Stimulated activated CD4-positive, alpha-beta T cell treated with anti-CD3 and anti-CD28 coated beads, Interleukin-15, amount 100 ng/mL, for 24 hours (primary cell): ENCODE results near the gene ASPG.
"Not testable (repeated sequence)": the region's sequence is repeated elsewhere in the genome, so short reads cannot be mapped to it uniquely, and the experiment has no call there.

Source experiments
- DNase-seq: peaks from one replicate; pipeline ENCODE4 v3.0.0-alpha.2; 2020

Gene ASPG

DNA sequence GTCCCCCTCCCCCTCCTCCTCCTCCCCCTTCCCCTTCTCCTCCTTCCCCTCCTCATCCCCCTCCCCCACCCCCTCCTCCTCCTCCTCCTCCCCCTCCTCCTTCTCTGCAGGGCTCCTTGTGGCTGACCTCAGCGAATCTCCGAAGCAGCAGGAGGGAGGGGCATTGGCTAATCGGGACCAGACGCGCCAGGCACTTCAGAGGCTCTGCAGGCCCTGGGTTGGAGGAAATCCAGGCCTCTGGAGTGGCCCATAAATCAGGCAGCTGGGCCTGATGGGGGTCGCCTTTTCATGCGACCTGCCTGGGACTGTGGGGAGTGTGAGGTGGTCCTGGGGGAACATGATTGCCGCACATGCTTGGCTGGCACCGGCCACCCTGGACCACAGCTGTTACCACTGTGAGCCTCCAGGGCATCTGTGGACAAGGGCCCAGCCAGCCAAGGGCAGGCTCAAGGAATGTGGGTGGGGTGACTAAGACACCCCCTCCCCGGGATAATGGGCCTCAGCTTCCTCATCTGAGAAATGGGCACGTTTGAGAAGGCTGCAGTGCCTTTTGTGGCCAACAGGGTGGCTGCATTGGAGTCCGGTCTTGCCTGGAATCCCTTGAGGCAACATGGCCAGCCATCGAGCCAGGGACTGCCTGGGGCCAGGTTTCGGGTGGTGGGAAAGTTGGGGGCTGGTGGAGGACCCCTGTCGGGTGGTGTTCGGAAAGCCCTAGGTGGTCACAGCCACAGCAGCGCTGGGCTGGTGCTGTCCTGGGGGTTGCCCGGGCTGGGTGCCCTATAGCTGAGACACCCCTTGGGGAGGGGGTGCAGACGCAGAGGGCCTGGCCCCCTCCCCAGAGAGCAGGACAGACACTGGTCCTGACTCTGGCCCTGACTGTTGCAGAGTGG, 64.9 kb downstream of the ASPG start:
- DNase-seq: no peak

DNA sequence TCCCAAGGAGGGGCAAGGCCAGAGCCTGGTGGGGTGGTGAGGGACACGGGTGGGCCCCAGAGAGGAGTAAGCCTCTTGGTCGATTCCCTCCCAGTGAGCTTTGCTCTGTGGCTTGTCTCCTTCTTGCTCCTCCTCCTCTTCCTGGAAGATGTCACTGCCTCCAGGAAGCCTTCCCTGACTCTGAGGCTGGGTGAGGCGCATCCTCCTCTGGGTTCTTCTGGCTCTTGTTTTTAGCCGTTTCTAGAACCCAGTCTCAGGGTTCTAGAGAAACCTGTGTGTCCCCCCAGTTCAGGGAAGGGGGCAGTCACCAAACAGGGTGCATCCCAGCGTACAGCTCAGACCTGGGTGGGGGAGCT, 65.5 kb downstream of the ASPG start:
- DNase-seq: no peak

DNA sequence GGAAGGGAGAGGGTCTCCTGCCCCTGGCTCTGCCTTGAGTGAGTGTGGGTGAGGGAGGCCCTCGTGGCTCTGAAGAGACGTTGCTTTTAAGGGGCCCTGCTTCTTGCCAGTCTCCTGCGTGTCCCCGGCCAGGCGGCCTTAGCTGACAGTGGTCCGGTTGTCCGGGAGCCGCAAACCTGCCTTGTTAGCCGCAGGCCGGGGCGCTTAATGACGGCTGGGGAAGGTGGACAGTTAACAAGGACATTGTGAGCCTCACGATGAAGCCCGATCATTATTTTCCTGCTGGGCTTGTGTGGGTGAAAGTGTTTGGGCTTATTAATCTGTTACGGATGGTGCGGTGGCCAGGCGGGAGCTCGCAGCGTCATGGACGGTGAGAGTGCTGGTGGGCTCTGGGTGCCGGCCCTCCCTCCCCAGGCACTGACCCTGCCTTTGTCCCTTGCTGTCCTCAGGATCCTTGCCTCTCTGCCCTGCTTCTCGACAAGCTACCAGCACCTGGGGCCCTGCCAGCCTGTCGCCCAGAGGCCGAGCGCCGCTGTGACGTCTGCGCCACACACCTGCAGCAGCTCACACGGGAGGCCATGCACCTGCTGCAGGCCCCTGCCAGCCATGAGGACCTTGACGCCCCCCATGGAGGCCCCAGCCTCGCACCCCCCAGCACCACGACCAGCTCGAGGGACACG, 66.2 kb downstream of the ASPG start:
- DNase-seq: no peak

DNA sequence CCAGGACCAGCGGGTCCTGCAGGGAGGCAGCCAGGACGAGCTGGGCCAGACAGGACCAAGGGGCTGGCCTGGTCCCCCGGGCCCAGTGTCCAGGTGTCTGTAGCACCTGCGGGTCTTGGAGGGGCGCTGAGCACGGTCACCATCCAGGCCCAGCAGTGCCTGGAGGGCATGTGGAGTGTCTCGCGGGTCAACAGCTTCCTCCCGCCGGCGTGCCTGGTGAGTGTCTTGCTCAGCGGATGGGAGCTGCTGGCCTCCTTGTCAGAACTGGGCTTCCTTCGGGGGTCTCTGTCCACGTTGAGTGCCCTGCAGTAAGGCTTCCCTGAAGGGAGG, 66.7 kb downstream of the ASPG start:
- DNase-seq: no peak

DNA sequence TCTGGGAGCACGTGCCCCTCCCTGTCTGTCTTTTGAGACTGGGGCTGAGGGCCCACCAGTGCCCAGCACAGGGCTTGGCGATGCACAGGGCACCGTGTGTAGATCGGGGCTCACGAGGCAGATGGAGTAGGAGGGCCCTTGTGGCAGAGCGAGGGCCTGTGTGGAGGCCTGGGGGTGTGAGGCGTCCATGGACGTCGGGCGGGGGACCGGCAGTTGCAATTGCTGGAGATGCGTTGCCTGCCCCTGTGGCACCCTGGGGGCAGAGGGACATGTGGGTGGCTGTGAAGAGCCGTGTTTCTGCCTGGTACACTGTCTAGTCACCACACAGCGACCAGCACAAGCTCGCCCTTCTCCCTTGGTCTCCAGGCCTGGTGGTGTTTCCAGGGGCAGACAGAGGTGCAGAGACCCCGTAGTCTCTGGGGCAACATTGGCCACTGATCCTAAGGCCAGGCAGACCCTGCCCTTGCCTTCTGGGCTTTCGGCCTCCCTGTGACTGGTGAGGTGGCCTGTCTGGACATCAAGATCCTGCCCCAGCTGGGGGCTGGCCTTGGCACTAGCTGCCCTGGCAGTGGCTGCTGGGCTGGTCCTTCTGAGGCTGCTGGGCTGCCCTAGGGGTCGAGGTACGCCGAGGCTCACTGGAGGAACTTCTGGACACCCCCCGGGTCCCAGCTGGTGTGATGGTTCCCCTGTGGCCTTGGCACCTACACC, 67.3 kb downstream of the ASPG start:
- no peak for DNase-seq

DNA sequence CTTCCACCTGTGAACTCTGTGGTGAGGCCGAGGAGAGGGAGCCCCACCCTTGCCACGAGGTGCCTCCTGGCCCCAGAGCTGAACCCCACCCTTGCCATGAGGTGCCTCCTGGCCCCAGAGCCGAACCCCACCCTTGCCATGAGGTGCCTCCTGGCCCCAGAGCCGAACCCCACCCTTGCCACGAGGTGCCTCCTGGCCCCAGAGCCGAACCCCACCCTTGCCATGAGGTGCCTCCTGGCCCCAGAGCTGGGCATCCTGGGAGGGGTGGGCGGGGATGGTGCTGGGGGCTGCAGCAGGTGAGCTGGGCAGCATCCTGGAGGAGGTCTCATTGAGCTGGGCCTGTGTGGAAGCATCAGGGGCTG, 67.9 kb downstream of the ASPG start:
- not testable (repeated sequence) for DNase-seq

DNA sequence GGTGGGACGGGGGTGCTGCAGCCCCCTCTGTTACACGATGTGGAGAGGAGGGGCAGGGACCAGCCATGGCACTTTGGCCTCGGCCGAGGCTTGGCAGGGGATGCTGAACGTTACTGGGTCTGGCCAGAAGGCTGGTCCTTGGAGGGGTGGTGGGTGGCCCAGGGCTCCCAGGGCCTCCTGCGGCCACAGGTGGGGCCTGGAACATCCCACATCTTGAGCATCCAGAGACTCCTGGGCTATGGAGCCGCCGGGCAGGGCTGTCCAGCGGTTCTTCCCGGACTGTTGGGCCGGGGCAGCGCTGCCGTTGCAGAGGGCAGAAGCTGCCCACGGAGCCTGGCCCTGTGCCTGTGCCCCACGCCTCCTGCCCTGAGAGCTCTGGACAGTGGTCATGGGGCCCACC, 68.7 kb downstream of the ASPG start:
- DNase-seq: no peak

DNA sequence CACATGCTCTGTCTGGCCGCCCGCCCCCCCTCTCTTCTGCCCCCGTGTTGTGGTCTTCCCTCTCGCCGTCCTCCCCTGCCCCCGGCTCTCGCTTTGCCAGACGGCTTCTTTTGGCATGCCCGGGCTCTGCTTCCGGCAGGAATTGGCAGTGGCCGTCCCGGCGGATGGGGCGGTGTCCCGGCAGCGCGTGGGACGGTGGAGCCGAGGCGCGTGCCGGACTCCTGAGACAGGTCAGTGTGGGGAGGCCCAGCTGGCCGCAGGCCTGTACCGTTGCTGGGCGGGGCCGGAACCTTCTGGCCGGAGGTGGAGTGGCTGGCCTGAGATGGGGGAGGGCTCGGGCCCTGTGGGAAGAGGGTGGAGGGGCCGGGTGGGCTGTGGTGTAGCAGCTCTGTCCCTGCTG, 70.0 kb downstream of the ASPG start:
- no peak for DNase-seq

DNA sequence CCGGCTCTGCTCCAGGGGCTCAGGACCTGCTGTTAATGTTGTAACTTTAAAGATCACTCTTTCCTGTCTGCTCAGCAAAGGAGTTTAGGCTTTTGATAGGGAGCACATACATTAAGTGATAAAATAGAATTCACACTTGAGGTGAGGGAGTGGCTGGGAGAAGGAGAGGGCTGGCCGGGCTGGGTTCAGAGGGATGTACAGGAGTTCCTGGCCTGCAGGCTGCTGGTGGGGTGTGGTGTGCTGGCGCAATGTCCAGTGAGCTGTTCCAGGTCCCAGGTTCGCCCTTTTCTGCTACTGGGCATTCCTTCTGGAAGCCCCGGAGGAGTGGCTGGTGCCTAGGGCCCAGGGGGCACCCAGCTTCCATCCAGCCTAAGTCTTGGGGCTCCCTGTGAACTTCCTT, 70.6 kb downstream of the ASPG start:
- no peak for DNase-seq

DNA sequence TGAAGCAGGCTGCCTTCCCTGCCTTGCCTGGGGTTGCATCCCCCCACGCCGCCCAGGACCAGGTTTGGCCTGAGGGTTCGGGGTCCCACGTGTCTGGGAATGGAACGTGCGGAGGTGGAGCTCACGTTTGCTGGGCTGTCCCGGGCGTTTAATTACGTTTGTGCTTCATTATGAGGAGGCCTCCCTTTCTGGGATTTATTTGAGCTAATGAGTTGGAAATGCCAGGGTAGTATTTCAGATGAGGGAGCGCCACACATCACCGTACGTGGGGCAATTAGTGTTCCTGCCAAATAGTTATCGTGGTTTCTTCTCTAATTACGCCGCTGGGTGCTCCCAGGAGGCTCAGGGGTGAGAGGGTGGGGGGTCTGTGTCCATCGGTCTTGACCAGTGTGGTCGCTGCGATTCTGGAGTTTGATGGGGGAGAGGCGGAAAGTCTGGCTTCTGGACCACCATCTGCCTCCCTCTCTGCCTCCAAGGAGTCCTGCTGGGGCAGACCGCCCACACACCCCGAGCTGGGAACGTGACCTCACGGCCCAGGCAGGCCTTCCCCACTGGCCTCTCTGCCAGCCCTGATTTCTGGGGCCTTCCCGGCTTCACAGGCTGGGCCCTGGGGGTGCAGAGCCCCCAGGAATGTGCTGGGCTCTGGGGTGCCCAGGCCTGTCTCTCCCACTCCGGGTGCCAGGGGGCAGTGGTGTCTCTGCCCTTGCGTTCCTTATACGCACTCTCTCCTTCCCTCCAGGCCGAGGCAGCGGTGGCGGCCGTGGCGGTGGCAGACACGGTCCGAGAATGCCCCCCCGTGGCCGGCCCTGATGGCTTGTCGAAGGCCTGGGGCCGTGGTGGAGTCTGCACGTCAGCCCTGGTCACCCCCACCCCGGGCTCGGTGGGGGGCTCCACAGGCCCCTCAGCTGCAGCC, 71.8 kb downstream of the ASPG start:
- DNase-seq: no peak

DNA sequence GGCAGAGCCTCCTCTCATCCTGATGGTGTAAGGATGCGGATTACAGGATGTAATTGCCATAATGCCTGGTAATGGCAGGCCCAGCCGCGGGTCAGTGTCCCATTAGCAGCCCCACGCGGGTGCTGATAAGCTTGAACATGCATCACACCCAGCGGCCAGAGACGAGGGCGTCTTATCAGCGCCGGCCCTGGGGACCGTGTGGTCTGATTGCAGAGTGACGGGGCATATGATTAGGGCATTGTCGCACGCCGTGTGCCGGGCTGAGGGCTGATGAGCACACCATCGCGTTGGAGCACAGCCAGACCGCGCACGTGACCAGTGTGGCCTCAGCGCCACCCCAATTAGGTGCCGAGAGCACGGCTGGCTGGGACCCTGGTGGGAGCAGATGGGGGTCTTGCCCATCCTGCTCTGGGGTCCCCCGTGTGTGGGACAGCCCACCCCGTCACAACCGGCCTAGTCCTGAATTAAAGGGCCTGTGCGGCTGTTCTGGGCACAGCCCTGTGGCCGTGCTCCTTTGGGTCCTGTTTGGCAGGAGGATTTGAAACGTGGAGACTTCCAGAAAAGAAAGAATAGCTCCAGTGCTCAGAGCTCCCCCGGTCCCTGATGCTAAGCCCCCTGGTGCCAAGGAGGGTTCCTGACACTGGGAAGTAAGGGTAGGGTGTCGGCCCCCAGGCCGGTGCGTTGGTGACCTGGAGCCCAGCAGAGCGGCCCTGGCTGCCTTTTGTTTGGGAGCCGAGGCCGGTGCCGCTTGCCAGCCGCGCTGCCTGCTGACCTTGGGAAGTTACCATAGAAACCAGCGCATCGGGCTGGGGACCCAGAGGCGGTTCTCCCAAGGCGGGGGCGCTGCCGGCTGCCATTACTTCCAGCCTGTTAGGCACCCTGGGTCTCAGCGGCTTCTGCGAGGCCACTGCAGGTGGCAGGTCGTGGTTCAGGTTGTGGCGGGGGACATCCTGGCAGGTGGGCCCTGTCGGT, 73.6 kb downstream of the ASPG start:
- DNase-seq: no peak

DNA sequence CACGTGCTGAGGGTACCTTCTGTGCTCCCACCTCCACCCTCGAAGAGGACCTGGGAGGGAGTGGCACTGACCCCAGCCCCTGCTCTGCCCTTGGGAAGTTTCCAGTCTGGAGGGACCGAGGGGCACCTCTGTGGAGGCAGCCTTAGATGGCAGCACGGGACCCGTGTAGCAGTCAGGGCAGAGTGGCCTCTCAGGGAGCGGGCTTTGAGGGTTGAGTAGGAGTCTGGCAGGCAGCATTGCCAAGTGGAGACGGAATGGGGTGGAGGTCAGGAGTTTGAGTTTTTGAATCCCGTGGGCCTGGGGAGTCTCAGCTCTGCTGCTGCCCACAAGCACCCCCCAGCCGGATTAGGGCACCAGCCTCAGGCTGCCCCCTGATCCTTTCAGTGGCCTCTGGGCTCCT, 74.5 kb downstream of the ASPG start:
- no peak for DNase-seq

DNA sequence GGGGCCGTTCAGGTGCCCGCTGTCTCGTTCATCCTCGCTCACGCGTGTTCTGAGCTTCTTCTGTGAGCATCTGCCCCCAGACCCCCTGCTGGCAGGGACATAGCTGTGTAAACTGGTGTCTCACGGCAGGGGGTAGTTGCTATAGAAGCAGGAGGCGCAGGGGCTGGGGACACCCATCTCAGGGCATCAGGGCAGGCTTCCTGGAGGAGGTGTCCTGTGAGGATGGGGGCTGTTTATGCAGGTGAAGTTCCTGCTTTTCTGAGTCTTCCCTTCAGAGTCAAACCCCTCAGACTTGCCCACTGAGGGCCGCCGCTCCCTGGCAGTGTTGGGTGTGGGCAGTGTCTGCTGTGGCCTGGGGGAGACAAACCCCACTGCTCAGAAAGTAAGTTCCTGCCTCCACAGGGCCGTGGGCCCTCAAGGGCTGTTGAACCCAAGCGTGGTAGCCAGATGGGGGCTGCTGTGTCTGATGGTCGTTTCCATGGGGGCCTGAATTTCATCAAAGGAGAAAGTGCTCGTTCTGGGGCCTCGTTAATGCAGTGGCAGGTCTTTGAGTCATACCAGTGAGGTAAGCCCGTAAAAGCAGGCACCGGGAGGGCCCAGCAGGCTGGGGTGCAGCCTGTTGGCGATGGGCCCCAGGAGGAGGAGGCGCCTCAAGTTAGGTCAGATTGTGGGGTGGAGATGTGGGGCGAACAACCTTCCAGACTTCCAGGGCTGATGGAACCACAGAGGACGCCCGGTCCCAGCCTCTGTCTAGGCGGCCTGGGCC, 76.3 kb downstream of the ASPG start:
- no peak for DNase-seq

DNA sequence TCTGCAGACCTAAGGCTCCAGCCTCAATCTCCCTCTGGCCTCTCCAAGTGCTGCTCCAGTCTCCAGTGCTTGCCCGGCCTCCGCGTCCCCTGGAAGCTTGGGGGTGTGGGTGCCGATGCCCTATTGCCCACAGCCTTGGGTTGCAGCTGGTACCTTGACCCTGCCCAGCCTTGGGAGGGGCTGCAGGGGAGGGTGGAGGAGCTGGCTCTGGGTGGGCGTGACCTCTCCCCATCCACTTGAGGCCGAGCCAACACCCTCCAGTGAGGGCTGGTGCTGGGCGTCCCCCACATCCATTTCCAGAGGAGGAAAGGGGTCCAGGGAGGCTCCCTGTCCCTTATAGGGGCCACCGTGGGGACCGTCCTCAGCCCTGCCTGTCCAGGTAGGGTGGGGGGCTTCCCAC, 77.0 kb downstream of the ASPG start:
- DNase-seq: no peak

DNA sequence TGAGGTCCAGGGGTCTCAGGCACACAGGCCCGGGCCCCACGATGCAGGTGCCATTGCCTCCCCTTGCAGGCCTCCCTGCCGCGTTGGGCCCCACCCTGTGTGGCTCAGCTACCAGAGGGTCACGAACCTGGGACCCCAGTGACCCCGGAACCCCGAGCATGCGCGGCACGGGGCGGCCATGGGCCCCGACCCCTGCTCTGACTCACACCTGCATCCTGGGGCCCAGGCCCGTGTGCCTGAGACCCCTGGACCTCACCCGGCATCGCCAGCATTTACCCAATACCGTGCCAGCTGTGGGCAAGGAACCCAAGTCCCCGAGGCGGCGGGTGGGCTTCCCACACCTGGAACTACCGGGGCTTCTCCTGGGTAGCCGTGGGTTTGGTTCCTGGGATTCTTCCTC, 78.0 kb downstream of the ASPG start:
- no peak for DNase-seq

DNA sequence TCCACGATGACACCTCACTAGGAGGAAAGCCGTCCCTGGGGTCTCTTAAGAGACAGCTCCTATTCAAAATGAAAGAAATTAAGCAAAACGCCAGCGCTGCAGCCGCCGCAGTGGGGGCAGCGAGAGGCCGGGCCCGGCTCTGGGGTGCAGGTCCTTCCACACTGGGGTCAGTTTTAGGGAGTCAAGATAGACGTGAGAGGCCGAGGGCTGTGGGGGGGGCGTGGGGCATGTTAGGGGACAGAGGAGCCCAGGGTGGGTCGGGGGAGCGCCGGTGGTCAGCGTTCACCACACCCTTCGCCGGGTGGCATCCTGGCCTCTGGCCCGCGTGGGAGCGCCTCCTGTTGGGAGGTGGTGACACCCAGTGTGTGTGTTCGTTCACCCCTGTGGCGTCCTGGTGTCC, 78.5 kb downstream of the ASPG start:
- no peak for DNase-seq

DNA sequence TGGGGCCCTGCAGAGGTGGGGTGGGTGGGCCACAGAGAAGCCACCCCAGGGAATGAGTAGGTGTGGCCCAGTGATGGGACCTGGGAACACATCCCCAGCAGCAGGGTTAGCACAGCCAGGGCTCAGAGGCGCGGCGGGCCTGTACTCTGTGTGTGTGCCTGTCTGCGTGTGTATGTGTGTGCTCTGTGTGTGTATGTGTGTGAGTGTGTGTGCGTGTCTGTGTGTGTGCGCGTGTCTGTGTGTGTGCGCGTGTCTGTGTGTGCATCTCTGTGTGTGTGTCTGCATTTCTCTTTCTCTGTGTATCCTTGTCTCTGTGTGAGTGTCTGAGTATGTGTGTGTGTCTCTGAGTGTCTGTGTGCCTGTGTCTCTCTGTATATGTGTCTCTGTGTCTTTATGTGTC, 79.0 kb downstream of the ASPG start:
- no peak for DNase-seq
